GM13976 (cell line): ENCODE measurements around the gene ERAL1.
"Not testable (repeated sequence)": the region's sequence is repeated elsewhere in the genome, so short reads cannot be mapped to it uniquely, and the experiment has no call there.

Experiments used
- DNase-seq: peaks from one replicate; pipeline ENCODE4 v3.0.0; 2012; ENCODE audit warnings: low spot score
- in situ Hi-C: fragments of 300-500 bp; cut with MboI; formaldehyde crosslinking; loops from one replicate; pipeline ENCODE4 v1.12.0; 2022; ENCODE audit warnings: low sequenced_read_pairs, mixed read lengths, inconsistent platforms; ENCODE audit not compliant: unreplicated experiment
- TF ChIP-seq, protein P1 (sequence below): IDR thresholded peaks from 2 replicates; pipeline ENCODE4 v1.5.1; 2012; ENCODE audit warnings: borderline replicate concordance, mild to moderate bottlenecking; ENCODE audit not compliant: insufficient read depth; ENCODE audit errors: extremely low read depth, missing control alignments, control extremely low read depth

The ERAL1 gene

DNA sequence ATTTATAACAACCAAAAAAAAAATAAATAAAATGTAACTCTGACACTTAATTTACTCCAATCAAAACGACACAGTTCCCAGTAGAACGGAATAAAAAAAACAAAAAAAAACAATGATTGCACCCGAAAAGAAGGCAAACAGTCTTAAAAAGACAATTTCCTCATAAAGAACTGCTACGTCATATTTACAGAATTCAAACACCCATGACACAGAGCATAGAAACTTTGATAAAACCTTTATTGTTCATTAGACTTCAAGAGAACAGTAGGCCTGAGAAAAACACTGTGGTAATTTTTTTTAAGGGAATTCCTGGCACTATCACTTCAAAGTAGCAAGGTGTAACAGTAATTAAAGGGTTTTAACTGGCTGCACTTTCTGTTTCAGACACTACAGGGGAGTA lies 38.3 kb upstream of the ERAL1 start:
- TF ChIP-seq, protein P1, sequence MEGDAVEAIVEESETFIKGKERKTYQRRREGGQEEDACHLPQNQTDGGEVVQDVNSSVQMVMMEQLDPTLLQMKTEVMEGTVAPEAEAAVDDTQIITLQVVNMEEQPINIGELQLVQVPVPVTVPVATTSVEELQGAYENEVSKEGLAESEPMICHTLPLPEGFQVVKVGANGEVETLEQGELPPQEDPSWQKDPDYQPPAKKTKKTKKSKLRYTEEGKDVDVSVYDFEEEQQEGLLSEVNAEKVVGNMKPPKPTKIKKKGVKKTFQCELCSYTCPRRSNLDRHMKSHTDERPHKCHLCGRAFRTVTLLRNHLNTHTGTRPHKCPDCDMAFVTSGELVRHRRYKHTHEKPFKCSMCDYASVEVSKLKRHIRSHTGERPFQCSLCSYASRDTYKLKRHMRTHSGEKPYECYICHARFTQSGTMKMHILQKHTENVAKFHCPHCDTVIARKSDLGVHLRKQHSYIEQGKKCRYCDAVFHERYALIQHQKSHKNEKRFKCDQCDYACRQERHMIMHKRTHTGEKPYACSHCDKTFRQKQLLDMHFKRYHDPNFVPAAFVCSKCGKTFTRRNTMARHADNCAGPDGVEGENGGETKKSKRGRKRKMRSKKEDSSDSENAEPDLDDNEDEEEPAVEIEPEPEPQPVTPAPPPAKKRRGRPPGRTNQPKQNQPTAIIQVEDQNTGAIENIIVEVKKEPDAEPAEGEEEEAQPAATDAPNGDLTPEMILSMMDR: no peak
- DNase-seq: no peak
- in situ Hi-C loops: no loop called here

DNA sequence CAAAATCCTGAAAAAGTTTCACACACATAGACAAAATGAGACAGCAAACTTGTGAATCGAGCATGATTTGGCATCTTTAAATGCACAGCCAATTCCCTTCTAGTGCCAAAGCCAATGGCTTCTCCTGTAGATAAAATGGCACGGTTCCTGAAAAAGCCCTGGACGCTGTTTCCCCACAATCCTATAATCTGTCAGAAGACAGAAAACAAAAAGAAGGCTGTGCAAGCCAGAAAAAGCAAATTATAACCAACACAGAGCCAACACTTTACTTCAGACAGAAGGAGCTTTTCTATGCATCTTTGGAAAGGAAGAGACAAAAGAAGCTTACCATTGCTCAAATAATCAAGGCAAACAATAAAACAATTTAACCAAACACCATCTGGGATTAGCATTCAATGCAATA lies 36.0 kb upstream of the ERAL1 start:
- in situ Hi-C loops: no loop called here
- TF ChIP-seq, protein P1: no peak
- no peak for DNase-seq

DNA sequence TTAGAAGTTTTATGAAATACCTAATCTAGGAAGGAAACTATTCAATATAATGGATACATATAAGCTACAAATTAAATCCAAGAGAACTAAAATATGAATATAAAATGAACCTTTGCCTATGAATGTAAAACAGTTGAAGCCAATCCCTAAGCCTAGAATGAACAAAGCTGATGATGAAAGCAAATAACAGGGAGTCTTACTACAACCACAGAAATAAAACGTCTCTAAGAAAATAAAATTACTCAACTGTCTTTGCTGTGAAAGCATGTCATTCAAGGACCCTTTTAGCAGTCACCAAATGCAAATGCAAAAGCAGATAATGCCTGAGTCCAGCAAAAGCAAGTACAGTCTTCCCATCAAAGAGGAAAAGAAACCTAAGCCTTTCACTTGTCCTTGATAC lies 35.2 kb upstream of the ERAL1 start:
- TF ChIP-seq, protein P1: no peak
- no peak for DNase-seq
- in situ Hi-C loops: no loop called here

DNA sequence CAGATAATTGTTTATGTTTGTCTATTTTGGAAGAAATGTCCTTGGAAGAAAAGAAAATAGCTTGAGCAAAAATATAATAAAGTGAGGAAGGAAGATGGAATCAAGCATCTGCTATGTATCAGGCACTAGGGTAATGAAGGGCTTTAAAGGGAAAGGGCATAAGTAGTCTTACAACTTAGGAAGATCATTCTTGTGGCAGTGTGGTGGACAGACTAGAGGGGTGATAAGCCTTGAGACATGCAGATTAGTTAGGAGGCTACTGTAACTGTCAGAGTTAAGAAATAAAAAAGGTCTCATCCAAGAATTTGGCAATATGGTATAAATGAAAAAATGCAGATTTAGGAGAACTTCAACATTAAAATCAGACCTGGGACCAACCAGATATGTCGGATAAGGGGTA lies 27.1 kb upstream of the ERAL1 start:
- in situ Hi-C loops: no loop called here
- TF ChIP-seq, protein P1: no peak
- DNase-seq: no peak

DNA sequence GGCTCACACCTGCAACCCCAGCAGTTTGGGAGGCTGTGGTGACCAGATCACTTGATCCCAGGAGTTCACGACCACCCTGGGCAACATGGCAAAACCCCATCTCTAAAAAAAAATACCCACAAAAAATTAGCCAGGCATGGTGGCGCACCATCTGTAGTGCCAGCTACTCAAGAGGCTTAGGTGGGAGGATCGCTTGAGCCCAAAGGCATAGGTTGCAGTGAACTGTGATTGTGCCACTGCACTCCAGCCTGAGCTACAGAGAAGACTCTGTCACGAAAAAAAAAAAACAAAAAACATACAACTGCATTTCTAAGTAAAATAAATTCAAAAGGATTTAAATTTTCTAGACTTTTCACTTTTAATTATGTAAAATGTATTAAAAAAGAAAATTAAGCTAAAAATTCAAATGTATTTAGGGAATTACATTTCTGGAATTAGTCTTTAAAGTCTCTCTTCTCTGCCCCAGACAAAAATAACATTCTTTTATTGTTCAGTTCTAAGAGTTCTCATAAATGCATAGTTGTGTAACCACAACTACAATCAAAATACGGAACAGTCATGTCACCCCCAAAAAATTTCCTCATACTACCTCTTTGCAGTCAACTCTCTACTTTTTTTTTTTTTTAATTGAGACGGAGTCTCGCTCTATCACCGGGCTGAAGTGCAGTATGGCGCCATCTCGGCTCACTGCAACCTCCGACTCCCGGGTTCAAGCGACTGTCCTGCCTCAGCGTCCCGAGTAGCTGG lies 26.3 kb upstream of the ERAL1 start:
- in situ Hi-C loops: no loop called here
- TF ChIP-seq, protein P1: no peak
- DNase-seq: no peak

DNA sequence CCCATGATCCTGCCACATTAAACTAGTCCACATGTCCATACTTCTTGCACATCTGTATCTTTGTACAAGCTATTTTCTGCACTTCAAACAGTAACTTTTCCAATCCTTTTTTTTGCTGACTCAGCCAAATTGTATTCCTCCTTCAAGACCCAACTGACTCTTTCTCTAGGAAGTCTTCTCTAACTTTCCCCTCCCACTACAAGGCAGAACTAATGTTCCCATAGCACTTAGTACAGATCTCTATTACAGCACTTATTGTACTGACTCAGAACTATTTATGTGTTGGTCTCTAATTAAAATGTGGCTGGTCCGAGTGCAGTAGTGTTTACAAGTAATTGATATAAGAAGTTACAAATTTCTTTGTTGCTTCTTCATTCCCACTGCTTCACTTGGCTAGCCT lies 20.4 kb upstream of the ERAL1 start:
- in situ Hi-C loops: no loop called here
- TF ChIP-seq, protein P1: no peak
- no peak for DNase-seq

DNA sequence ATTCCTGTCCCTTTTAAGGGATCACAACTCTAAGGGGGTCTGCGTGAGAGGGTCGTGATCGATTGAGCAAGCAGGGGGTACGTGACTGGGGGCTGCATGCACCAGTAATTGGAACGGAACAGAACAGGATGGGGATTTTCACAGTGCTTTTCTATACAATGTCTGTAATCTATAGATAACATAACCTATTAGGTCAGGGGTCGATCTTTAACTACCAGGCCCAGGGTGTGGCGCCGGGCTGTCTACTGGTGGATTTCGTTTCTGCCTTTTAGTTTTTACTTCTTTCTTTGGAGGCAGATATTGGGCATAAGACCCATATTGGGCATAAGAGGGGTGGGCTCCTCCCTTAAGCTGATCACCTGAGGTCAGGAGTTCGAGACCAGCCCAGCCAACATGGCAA lies 18.3 kb upstream of the ERAL1 start:
- DNase-seq, in situ Hi-C loops: not testable (repeated sequence)
